ENCODE data around the gene MAD1L1. TPM values are rescaled to one million over a fixed set of nuclear protein-coding genes. Genes with fewer than 3 reads are reported as not detected.

Gene MAD1L1
- total and polyA plus RNA-seq, 2 donors (not counting 3 experiments of a cell fraction or from before 2014, with no cell fraction given) = 34.1 to 42.3 TPM

- no peaks in the 10 kb centered on the region for H4K20me1 ChIP-seq (replicated peaks; ENCODE audit: control insufficient read depth, extremely low read depth, insufficient read depth, low read length)
- H3K36me3 ChIP-seq (ENCODE audit: control insufficient read depth in 2 of 2, extremely low read depth in 1 of 2, insufficient read depth in 2 of 2, low read length in 2 of 2) = no peaks in the 10 kb centered on the region
- H3K4me1 ChIP-seq (ENCODE audit: control insufficient read depth, extremely low read depth, insufficient read depth, low read length) = no peaks in the 10 kb centered on the region
- H3K27ac ChIP-seq (ENCODE audit: insufficient read depth, low read depth, low read length) = no peak overlapping the region
- H2AFZ ChIP-seq (ENCODE audit: low read depth, low read length) = no peak overlapping the region
- no peak overlapping the region for H3K4me3 ChIP-seq (replicated peaks in 1 of 3; ENCODE audit: insufficient read depth in 1 of 3, low read depth in 1 of 3, low read length in 3 of 3)
- CTCF ChIA-PET = no interaction called here
- BruUV-seq (replicated peaks) = no TSS peak
- no peak overlapping the region for H3K9ac ChIP-seq (replicated peaks; ENCODE audit: extremely low read depth, insufficient read depth, low read length)
- POLR2A ChIA-PET = no interaction called here
- DNase-seq (ENCODE audit: low read depth, low spot score) (no peak), FAIRE-seq (no peak)
- dilution Hi-C loops (cut with MboI; ENCODE audit: extremely low pct_ligation_motif_present, low sequenced_read_pairs) (no loop called here), intact Hi-C loops (cut with micrococcal nuclease) (no loop called here)
- TF ChIP-seq GATA2 (IDR thresholded peaks at IDR 0.05; ENCODE audit: insufficient read depth, insufficient read length, low read depth, low read length) = no peak
- TF ChIP-seq FOS (IDR thresholded peaks at IDR 0.05; ENCODE audit: borderline replicate concordance, insufficient read depth, low read length) = no peak
- TF ChIP-seq POLR2AphosphoS5 (IDR thresholded peaks at IDR 0.05; ENCODE audit: insufficient read depth, low read depth, low read length) = no peak
- no peak for TF ChIP-seq EZH2 (IDR thresholded peaks at IDR 0.05; ENCODE audit: borderline replicate concordance, low read depth, low read length, severe bottlenecking)
- TF ChIP-seq, protein P1, sequence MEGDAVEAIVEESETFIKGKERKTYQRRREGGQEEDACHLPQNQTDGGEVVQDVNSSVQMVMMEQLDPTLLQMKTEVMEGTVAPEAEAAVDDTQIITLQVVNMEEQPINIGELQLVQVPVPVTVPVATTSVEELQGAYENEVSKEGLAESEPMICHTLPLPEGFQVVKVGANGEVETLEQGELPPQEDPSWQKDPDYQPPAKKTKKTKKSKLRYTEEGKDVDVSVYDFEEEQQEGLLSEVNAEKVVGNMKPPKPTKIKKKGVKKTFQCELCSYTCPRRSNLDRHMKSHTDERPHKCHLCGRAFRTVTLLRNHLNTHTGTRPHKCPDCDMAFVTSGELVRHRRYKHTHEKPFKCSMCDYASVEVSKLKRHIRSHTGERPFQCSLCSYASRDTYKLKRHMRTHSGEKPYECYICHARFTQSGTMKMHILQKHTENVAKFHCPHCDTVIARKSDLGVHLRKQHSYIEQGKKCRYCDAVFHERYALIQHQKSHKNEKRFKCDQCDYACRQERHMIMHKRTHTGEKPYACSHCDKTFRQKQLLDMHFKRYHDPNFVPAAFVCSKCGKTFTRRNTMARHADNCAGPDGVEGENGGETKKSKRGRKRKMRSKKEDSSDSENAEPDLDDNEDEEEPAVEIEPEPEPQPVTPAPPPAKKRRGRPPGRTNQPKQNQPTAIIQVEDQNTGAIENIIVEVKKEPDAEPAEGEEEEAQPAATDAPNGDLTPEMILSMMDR (IDR thresholded peaks at IDR 0.05; ENCODE audit: extremely low read depth in 1 of 2, insufficient read depth in 1 of 2, low read depth in 1 of 2, low read length in 2 of 2) = no peak
- TF ChIP-seq, protein P2, sequence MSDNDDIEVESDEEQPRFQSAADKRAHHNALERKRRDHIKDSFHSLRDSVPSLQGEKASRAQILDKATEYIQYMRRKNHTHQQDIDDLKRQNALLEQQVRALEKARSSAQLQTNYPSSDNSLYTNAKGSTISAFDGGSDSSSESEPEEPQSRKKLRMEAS (IDR thresholded peaks at IDR 0.05; ENCODE audit: insufficient read depth, insufficient read length) = no peak
- no peak for TF ChIP-seq POLR2A (IDR thresholded peaks at IDR 0.05; ENCODE audit: low read depth, low read length)
- no peak overlapping the region for H3K4me2 ChIP-seq (ENCODE audit: insufficient read depth, low read length)
- H3K9me1 ChIP-seq (replicated peaks; ENCODE audit: control insufficient read depth, extremely low read depth, insufficient read depth, low read length) = no peaks in the 10 kb centered on the region
- no peaks in the 10 kb centered on the region for H3K27me3 ChIP-seq (ENCODE audit: control insufficient read depth in 2 of 2, insufficient read depth in 2 of 2, low read length in 2 of 2)
- H3K9me3 ChIP-seq (replicated peaks; ENCODE audit: control insufficient read depth, insufficient read depth, low read length) = no peaks in the 10 kb centered on the region
- H3K79me2 ChIP-seq (ENCODE audit: control insufficient read depth, insufficient read depth, low read length) = no peaks in the 10 kb centered on the region
Observed at GRCh38 chr7:1993776-1994740, 238.7 kb downstream of the MAD1L1 start.
